Astrocyte of the cerebellum (primary cell): ENCODE measurements around the gene ENGASE.
A peak's percentile ranks its signal among the peaks of the same experiment; 100 is the strongest.

ENCODE experiments used
- DNase-seq: peaks from one replicate; pipeline ENCODE4 v3.0.0-alpha.2; 2011; ENCODE audit warnings: low read depth
- H3K4me3 ChIP-seq: 2 replicates; pipeline ENCODE4 v1.5.1; 2011; ENCODE audit warnings: mild to moderate bottlenecking, low read depth, low read length, moderate library complexity
- CTCF ChIP-seq: IDR thresholded peaks from 2 replicates; pipeline ENCODE4 v1.5.1; 2012; ENCODE audit warnings: low read length, low read depth, moderate library complexity, mild to moderate bottlenecking; ENCODE audit errors: missing control alignments
- in situ Hi-C: cut with HindIII; loops from 2 replicates; pipeline ENCODE4 v1.10.0; 2017; ENCODE audit warnings: low sequenced_read_pairs

The ENGASE gene

GRCh38 chr17:79079421-79080200 is 5.0 kb downstream of the ENGASE start:
- no peak overlapping the region for H3K4me3 ChIP-seq
- no peak for TF ChIP-seq CTCF
- in situ Hi-C loops, result no loop called here
- no peak for DNase-seq

GRCh38 chr17:79080349-79080748 is 5.7 kb downstream of the ENGASE start:
- in situ Hi-C loops, result no loop called here

GRCh38 chr17:79080761-79081290 is 6.2 kb downstream of the ENGASE start:
- no peak overlapping the region for H3K4me3 ChIP-seq
- in situ Hi-C loops, result no loop called here
- no peak for TF ChIP-seq CTCF
- DNase-seq, result no peak

More at GRCh38 chr17:79080349-79080748, 5.7 kb downstream of the ENGASE start:
- H3K4me3 ChIP-seq, result no peak overlapping the region
- DNase-seq, result no peak
- TF ChIP-seq CTCF, result no peak

GRCh38 chr17:79081571-79082276 is 7.1 kb downstream of the ENGASE start:
- TF ChIP-seq CTCF, result no peak
- no peak for DNase-seq
- in situ Hi-C loops, result no loop called here
- H3K4me3 ChIP-seq, result no peak overlapping the region

- DNase-seq, result no peak
- TF ChIP-seq CTCF, result peak; percentile 88
- no peak overlapping the region for H3K4me3 ChIP-seq
- in situ Hi-C loops, result no loop called here
Measured at GRCh38 chr17:79082311-79083190, 7.9 kb downstream of the ENGASE start.
